ENCODE results near the gene BPI. TPM values are rescaled to one million over a fixed set of nuclear protein-coding genes. Genes with fewer than 3 reads are reported as not detected.
A peak's percentile ranks its signal among the peaks of the same experiment; 100 is the strongest.

BPI gene
- total RNA-seq, 1 donor from 2014 or later, result not detected

DNA sequence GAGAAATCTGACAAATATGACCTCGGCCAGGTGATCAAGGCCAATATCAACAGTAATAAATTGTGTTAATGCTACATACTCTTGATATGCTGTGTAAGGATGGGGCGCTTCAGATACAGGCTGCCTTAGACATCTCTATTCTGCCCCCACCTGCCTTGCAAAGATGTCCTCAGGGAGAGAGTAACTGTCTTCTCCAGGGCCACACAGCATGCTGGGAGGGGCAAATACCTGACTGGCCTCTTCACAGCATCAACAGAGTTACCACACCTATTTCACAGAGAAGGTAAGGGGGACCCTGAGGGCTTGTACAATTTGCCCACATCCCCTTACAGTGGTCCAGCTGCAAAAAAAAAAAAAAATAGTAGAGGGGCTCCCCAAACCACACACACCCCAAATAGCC, 26.3 kb upstream of the BPI start:
- no peak for DNase-seq (ENCODE audit: low spot score)

DNA sequence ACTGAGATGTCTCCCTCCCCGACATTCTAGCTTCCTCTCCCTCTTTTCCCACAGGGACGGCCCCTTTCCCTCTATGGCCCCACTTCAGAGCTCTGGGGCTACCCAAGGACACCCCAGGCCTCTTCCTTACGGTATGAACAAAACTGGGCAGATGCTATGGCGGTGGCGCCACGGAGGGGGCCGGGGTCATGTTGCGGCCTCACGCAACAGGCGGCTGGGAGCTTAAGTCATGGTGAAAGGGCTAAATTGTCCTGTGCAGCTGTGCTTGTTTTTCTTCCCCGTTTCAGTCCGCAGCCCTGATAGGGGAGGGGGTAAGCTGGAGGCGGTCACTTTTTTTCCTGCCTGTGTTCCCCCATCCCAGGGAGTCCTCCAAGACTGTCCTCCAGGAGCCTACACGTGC, 25.8 kb upstream of the BPI start:
- DNase-seq (ENCODE audit: low spot score), result peak; percentile 82

DNA sequence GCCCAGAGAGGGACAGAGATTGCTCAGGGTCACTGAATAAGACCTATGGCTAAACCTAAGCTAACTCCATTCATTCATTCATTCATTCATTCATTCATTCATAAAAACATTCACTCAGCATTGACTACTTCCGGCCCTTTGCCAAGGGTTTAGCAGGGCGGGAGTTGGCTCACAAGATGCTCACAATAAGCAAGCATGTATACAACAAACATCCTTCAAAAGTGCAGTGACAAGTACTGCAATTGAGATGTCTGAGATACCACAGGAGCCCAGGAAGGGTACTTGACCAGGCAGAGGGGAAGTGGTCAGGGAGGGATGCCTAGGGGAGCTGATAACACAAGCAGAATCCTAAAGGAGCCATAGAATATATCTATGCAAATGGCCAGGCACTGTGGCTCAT, 25.2 kb upstream of the BPI start:
- DNase-seq (ENCODE audit: low spot score), result peak; percentile 55

DNA sequence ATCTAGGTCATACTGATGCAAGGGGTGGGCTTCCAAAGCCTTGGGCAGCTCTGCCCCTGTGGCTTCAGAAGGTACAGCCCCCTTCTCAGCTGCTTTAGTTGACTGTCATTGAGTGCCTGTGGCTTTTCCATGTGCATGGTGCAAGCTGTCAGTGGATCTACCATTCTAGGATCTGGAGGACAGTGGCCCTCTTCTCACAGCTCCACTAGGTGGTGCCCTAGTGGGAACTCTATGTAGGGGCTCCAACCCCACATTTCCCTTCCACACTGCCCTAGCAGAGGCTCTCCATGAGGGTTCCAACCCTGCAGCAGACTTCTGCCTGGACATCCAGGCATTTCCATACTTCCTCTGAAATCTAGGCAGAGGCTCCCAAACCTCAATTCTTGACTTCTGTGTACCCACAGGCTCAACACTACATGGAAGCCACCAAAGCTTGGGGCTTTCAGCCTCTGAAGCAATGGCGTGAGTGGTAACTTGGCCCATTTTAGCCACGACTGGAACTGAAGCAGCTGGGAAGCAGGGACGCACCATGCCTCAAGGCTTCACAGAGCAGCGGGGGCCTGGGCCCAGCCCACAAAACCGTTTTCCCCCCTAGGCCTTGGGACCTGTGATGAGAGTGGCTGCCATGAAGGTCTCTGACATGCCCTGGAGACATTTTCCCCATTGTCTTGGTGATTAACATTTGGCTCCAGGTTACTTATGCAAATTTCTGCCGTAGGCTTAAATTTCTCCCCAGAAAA, 22.6 kb upstream of the BPI start:
- DNase-seq (ENCODE audit: low spot score), result peak; percentile 68

DNA sequence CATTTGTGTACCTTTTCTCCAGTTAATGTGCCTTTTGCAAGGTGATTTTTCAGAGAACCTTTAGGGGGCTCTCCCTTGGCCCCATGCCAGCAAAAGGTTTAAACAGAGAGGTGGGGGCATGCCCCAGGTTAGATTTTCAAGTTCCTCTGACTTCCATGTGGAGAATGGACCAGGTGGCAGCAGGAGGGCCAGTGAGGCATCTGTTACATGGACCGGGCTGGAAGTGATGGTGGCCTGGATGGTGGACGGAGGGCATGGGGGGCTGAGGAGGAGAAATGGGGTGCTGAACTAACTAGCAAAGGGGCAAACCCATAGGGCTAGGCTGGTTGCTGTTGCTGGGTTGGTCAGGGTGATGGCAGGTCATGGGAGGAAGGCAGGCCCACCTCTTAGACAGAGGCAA, 20.7 kb upstream of the BPI start:
- DNase-seq (ENCODE audit: low spot score), result peak; percentile 62

DNA sequence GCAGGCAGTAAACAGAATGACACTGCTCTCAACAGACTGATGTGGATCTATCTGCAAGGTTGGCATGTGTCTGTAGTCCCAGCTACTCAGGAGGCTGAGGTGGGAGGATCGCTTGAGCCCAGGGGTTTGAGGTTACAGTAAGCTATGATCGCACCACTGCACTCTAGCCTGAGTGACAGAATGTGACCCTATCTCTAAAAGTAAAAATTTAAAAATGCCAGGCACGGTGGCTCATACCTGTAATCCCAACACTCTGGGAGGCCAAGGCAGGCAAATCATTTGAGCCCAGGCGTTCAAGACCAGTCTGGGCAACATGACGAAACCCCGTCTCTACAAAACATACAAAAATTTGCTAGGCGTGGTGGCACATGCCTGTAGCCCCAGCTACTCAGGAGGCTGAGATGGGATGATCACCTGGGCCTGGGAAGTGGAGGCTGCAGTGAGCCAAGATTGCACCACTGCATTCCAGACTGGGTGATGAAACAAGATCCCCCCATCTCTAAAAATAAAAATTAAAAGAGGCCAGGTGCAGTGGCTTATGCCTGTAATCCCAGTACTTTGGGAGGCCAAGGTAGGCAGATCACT, 19.8 kb upstream of the BPI start:
- peak; percentile 26 for DNase-seq (ENCODE audit: low spot score)

DNA sequence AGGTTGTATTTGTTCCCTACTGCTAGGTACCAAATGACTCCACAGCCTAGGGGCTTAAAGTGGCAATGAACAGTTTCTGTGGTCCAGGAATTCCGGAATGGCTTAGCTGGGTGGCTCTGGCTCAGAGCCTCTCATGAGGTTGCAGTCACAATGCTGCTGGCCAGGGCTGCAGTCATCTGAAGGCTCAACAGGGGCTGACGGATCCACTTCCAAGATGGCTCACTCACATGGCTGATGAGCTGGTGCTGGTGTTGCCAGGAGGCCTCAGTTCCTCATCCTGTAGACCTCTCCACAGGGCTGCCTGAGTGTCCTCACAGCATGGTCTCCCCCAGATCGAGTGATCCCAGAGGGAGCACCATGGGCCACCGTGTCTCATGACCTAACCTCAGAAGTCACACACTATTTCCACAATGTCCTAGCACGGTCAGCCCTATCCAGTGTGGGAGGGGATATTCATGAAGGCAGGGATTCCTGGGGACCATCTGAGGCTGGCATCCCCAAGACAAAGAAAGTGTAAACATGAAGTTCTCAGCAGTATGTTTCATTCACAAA, 19.0 kb upstream of the BPI start:
- peak; percentile 55 for DNase-seq (ENCODE audit: low spot score)

DNA sequence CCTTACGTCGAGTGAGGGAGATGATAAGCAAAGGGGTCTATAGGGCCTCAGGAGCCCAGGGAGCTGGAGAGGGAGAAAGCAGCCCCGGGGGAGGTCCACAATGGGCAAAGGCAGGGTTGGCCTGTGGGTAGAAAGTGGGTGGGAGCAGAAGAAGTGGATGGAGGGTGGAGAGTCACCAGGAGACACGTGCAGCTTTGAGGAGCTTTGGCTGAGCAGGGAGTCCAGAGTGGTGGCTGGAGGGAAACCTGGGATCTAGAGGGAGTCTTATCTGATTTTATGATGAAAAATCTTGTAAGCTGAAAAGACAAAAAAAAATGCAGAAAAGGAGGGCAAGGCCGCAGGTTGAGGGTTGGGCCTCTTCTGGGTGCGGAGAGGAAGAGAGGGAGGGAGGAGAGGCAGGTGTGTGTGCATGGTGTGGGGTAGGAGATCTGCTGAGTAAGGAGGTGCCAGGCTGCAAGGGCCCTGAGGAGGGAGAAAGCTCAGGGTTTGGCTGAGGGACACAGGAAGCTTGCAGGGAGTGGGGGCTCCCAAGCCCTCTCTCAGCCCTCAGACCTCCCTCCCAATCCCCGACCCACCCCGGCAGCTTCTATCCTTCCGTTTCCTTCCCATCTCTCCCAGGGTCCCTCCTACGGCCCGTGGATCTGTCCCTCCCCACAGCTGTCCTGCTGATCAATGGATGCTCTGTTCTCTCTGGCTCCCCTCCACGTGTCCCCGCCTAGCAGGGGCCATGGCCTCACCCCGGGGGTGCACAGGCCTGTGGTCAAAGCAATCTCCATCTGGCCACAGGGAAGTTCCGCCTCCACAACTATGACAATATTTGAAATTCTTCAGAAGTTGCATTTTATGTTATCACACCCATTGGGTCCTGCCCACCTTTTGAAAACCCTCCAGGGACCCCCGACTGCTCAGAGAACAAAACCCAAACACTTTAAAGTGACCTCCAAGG, 17.1 kb upstream of the BPI start:
- peak; percentile 72 for DNase-seq (ENCODE audit: low spot score)

DNA sequence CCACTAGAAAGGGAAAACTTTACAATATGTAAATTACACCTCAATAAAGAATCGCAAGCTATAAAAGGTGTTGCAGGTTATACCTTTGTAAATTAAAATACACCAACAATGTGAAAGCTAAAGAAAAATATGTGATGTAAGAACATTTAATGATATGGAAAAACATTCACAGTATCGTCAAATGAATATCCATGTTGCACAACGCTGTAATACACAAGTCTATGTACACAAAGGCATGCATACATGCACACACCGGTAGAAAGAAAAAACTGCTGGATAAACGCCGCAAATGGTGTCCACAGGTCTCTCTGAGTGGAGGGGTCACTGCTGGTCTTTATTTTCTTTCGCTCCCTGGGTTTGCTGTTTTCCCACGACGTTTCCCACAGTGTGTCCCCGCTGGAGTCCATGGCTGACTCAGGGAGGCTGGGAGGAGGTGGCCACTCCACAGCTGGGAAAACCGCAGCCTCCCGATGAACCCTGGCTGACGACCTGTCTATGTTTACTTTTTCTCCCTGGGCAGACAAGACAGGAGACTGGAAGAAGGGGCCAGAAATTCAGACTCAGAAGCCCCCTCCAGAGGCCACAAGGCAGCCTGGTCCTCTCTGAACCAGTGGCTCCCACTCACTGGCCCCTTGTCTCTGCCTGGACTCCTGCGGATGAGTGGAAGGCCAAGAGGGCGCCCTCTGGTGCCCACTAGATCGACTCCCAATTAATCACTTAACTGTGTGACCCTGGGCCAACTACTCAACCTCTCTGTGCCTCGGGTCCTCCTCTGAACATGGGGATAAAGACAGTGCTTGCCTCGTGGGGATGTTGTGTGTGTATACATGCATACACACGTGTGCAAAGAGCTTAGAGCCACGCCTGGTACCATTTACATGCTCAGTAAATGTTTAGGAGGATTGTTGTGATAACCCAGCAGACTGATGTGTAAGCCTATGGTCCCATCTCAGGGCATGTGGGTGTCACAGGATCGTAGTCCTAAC, 12.8 kb upstream of the BPI start:
- no peak for DNase-seq (ENCODE audit: low spot score)

DNA sequence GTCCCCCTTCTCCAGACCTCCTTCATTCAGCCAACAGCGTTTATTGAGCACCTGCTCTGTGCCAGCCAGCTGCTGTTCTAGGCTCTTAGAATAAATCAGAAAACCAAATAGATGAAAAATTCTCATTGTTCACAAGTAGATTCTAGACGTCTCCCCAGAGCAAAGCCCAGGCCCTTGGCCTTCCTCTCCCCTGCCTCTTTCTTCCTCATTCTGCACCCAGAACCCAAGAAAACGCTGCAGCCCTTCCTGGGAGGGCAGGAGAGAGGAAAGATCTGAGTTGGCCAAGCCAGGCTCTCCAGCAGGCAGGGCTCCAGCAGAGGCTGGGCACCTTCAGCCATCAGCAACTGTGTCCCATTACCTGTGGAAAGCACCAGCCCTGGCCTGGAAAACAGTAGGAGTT, 12.0 kb upstream of the BPI start:
- DNase-seq (ENCODE audit: low spot score), result no peak

DNA sequence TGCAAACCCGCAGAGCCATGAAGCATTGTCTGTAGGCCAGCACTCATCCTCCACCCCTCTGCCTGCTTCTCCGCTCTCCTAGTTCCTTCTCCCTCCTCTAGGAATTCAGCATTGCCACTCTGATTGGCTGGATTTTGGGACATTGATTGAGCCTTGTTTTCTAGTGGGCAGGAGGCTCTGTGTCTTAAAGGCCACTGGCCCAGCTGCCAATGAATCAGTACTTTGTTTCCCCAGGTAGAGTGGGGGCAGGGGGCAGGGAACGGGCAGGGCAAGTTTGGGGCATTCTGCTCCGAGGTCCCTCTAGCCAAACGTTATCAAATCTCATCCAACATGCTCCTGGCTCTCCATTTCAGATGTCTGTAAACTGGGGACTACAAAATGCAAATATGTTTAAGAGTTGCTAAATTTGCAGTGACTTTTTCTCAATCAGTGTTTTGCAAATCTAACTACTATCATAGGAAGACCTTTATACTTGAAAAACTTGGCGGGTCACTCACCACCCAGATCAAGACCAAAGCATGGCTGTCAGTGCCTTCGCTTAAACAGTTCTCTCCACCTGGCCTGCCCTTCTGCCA, 10.4 kb upstream of the BPI start:
- no peak for DNase-seq (ENCODE audit: low spot score)

DNA sequence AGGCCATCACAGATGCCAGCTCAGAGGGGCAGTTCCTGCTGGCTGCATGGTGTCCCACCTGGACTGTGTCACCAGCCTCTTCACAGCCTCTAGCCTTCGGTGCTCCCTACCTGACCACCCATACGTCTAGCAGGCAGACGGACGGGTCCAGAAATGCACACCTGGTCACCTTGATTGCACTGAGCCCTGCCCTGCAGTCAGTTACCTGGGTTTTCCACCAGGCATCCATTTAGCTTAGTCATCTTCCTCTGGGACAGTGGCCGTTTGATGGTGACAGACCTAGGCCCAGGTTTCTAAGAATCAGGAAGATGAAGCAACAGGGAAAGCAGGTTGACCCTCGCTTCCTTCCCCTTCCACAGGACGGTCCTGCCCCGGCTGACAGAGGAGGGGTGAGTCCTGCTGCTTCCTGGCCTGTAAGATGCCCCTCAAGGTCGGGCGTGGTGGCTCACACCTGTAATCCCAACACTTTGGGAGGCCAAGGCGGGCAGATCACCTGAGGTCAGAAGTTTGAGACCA, 9.8 kb upstream of the BPI start:
- no peak for DNase-seq (ENCODE audit: low spot score)

DNA sequence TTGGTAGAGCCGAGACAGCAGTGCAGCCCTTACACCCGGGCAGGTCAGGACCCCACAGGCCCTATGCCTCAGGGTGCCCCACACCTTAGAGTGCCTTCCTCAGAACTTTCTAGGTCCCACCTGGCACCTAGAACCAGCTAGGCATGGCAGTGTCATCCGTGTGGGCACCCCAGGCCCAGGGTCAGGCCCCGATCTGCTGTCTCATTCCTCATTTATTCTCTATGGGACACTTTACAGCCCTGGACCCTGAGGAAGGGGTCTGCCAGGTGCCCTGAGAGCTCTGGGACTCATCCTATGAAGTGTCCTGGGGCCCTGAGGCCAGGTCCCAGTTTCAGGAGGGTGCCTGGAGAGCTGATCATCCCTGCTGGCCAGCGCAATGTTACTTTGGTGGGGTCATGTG, 8.1 kb upstream of the BPI start:
- DNase-seq (ENCODE audit: low spot score), result no peak

DNA sequence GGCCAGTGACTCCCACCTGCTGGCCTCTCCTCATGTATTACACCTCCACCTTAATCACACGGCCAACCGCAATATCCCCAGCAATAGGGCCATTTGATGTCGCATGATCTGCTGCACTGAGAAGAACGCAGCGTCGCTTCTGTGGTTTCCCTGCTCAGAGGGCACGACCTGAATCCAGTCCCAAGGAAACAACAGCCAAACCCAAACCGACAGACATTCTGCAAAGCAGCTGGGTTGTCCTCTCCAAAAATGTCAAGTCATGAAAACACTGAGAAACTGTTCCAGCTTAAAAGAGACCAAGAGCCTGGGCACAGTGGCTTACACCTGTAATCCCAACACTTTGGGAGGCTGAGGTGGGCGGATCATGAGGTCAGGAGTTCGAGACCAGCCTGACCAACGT, 7.5 kb upstream of the BPI start:
- no peak for DNase-seq (ENCODE audit: low spot score)

DNA sequence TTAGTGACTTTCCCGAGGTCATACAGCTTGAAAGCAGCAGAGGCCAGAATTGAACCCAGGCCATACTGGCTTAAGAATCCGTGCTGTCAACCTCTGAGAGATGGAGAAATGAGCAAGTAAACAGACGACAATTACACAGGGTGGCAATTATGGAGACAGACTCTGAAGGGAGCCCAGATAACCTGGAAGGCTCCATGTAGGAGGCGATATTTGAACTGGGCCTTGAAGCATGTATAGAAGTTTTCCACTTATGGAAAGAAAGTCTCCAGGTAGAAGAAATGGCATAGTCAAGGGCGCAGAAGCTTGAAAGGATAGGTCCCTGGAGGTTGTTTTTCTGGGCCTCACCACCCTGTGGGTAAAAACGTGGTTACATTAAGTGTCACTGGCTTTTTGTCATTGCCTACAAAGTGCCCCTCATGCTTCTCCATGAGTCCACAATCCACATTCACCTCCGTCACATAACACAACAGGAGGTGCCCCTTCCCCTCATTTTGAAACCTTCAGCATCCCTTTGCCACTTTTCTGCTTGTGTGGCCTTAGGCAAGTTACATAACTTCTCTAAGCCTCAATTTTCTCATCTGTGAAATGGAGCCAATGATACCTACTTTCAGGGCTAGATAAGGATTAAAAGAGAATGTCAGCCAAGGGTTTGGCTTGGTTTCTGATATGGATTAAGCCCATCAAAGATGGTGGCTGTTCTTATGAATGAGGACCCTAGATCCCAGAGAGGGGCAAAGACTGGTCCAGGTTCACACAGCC, 5.9 kb upstream of the BPI start:
- no peak for DNase-seq (ENCODE audit: low spot score)

DNA sequence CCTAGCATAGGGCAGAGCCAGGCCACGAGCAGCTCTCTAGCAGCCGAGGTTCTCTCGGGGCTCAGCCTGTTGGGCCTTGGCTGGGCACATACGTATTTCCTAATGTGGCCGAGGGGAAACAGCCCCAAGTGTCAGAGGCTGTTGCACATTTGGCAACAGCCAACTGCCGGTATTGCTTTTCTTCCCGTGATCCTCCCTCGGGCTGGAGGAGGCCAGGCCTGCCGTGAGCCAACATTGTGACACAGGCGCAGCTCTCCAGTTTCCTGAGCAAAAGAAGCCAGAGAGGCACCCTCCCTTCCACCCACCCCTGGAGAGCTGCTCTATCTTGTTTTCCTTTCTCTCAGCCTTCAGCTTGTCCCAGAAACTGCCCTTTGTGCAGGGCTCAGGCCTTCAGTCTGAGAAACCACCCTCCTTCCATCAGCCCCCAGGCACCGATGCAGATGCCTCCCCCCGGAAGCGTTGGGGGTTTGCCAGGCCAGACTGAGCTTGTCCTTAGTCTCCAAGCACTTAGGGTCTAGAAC, 5.1 kb upstream of the BPI start:
- DNase-seq (ENCODE audit: low spot score), result peak; percentile 92

DNA sequence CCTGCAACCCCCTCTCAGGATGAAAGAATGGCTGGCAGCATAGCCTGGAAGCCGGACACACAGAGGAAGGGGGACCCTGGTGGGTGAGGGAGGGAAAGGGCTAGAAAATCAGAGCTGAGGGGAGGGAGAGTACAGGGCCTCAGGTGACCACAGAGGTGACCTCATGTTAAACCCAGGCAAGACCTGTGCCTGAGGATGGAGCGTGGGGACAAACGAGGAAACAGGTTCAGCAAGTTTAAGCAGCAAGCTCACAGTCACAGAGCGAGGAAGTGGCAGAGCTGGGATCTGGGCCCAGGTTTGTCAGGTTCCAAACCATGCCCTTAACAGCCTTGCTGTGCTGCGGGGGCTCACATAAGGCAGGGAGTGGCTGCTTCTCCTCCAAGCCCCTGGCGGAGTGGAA, 4.0 kb upstream of the BPI start:
- DNase-seq (ENCODE audit: low spot score), result no peak

DNA sequence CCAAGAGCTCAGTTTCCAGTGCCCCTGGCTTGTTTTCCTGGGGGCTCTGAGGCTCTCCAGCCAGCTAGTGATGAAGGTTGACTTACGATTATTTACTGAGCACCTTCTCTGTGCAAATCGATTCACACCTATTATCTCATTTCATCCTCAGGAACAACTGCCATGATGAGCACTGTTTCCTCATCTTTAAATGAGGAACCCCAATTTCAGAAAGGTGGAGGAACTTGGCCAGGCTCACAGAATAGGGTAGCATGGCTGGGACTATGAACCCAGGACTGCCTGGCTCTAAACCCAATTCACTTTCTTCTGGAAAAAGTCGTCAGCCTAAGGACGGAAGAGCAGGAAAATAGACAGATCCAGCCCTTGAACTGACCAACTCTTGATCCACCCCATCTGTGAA, 3.5 kb upstream of the BPI start:
- DNase-seq (ENCODE audit: low spot score), result no peak

DNA sequence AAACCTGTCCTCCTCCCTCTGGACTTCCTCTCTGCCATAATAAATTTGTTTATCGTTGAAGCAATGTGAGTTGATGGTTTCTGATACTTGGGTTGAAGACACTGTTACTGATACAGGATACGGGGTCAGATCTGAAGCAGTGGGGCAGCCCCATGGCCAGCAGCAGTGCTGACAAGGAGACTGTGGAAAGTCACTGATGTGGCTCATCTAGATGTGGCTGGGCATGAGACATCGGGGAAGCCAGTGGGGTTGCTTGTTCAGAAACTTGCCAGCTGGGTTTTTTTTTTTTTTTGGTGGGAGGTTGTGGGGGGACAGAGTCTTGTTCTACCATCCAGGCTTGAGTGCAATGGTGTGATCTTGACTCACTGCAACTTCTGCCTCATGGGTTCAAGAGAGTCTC, 2.6 kb upstream of the BPI start:
- DNase-seq (ENCODE audit: low spot score), result no peak
